GM06990 (cell line): ENCODE data around the gene NTM.

Experiments used
- DNase-seq: peaks from one replicate; pipeline ENCODE4 v3.0.0-alpha.2; 2011; ENCODE audit not compliant: insufficient read length; ENCODE audit errors: extremely low read depth
- H3K27me3 ChIP-seq: replicated peaks from 2 replicates; pipeline ENCODE4 v1.6.0; 2011; ENCODE audit warnings: low read length; ENCODE audit not compliant: control insufficient read depth, insufficient read depth
- H3K36me3 ChIP-seq: 2 replicates; pipeline ENCODE4 v1.5.1; 2011; ENCODE audit warnings: low read length; ENCODE audit not compliant: control insufficient read depth, insufficient read depth
- H3K4me3 ChIP-seq: replicated peaks from 2 replicates; pipeline ENCODE4 v1.5.1; 2011; ENCODE audit warnings: low read depth, mild to moderate bottlenecking, control low read depth, low read length
- CTCF ChIP-seq: IDR thresholded peaks from 2 replicates; pipeline ENCODE4 v1.5.1; 2011; ENCODE audit warnings: low read length, control low read depth, mild to moderate bottlenecking, inconsistent platforms; ENCODE audit not compliant: insufficient read depth, poor library complexity, severe bottlenecking

NTM gene

GRCh38 chr11:131770801-131771200, 400.4 kb downstream of the NTM start:
- DNase-seq = no peak

GRCh38 chr11:131771471-131771870, 401.1 kb downstream of the NTM start:
- no peak overlapping the region for H3K4me3 ChIP-seq
- DNase-seq = no peak
- no peak for TF ChIP-seq CTCF
- H3K36me3 ChIP-seq = no peaks in the 10 kb centered on the region
- no peaks in the 10 kb centered on the region; the same call in 1 of the 2 replicates for H3K27me3 ChIP-seq

More at GRCh38 chr11:131770801-131771200, 400.4 kb downstream of the NTM start:
- H3K4me3 ChIP-seq = no peak overlapping the region
- H3K36me3 ChIP-seq = no peaks in the 10 kb centered on the region
- no peaks in the 10 kb centered on the region; the same call in none of the 2 replicates for H3K27me3 ChIP-seq
- TF ChIP-seq CTCF = no peak

- no peaks in the 10 kb centered on the region for H3K36me3 ChIP-seq
- no peak for TF ChIP-seq CTCF
- no peak for DNase-seq
- no peaks in the 10 kb centered on the region; the same call in 1 of the 2 replicates for H3K27me3 ChIP-seq
- H3K4me3 ChIP-seq = no peak overlapping the region
These were observed 403.2 kb downstream of the NTM start for GRCh38 chr11:131773626-131774025.

- Histone ChIP-seq H3K27me3 (no peaks in the 10 kb centered on the region; the same call in 1 of the 2 replicates), H3K4me3 (no peak overlapping the region), H3K36me3 (no peaks in the 10 kb centered on the region)
- no peak for DNase-seq
- TF ChIP-seq CTCF = no peak
These were observed 405.8 kb downstream of the NTM start for GRCh38 chr11:131776211-131776610.

- Histone ChIP-seq H3K27me3 (no peaks in the 10 kb centered on the region), H3K4me3 (no peak overlapping the region), H3K36me3 (no peaks in the 10 kb centered on the region)
- TF ChIP-seq CTCF = no peak
- DNase-seq = no peak
These were observed 415.4 kb downstream of the NTM start for GRCh38 chr11:131785801-131786200.

GRCh38 chr11:131787119-131787518, 416.7 kb downstream of the NTM start:
- H3K27me3 ChIP-seq = no peaks in the 10 kb centered on the region
- H3K4me3 ChIP-seq = no peak overlapping the region
- no peak for TF ChIP-seq CTCF
- H3K36me3 ChIP-seq = no peaks in the 10 kb centered on the region
- DNase-seq = no peak
